Peyer's patch (tissue), 4 donors: ENCODE measurements around the gene ZNF302.

ENCODE experiments used
- CTCF ChIP-seq, 6 experiments: fragments of 450-650 bp in 4 of 6; fragments of 200-600 bp in 2 of 6; sonication (generic) in 1 of 6; IDR thresholded peaks; one replicate each; pipeline ENCODE4 v1.5.1; 2017 to 2019; ENCODE audit warnings: antibody characterized with exemption in 6 of 6, mild to moderate bottlenecking in 3 of 6, moderate library complexity in 1 of 6
- POLR2A ChIP-seq, 2 donors: fragments of 450-650 bp; IDR thresholded peaks; one replicate each; pipeline ENCODE4 v1.5.1; 2017; ENCODE audit warnings: antibody characterized with exemption in 2 of 2, mild to moderate bottlenecking in 2 of 2, moderate library complexity in 2 of 2

- TF ChIP-seq CTCF (IDR thresholded peaks at IDR 0.05) (no peak), POLR2A (IDR thresholded peaks at IDR 0.05) (no peak)
Observed at GRCh38 chr19:34666958-34667265, 10.6 kb upstream of the ZNF302 start.
